ENCODE results near the gene TMOD1. TPM values are rescaled to one million over a fixed set of nuclear protein-coding genes. Genes with fewer than 3 reads are reported as not detected.

Gene TMOD1
- total and polyA plus RNA-seq, 4 donors = 9.2 to 20.0 (median 14.1) TPM

GRCh38 chr9:97501972-97502221 is 431 bp downstream of the TMOD1 start:
- Histone ChIP-seq H3K4me1 (ENCODE audit: control insufficient read depth in 4 of 4, insufficient read depth in 4 of 4, low read length in 3 of 4) (peaks cover 3 to 17% (median 12%) of the 10 kb centered on the region in 4 donors), H3K27ac (ENCODE audit: low read depth in 1 of 2, low read length in 2 of 2) (peak overlapping the region in 1 of 2 donors; percentile 51), H3K9me3 (ENCODE audit: control insufficient read depth in 4 of 4, low read length in 3 of 4) (no peaks in the 10 kb centered on the region), H3K9ac (ENCODE audit: low read depth in 1 of 2, low read length in 2 of 2) (peak overlapping the region in 1 of 2 donors; percentile 33), H3K27me3 (ENCODE audit: control insufficient read depth in 4 of 4, insufficient read depth in 4 of 4, low read length in 3 of 4) (no peaks in the 10 kb centered on the region), H3K36me3 (ENCODE audit: control insufficient read depth in 4 of 4, insufficient read depth in 3 of 4, low read depth in 1 of 4, low read length in 3 of 4) (no peaks in the 10 kb centered on the region), H3K4me3 (ENCODE audit: low read depth in 1 of 3, low read length in 3 of 3) (peak overlapping the region; percentile 66 to 91 (median 72))
- TF ChIP-seq SP1 (IDR thresholded peaks at IDR 0.05) = no peak
- TF ChIP-seq RXRA (IDR thresholded peaks at IDR 0.05) = no peak
- no peak for TF ChIP-seq FOXA2 (IDR thresholded peaks at IDR 0.05)
- TF ChIP-seq NR2F2 (IDR thresholded peaks at IDR 0.05) = no peak
- no peak for TF ChIP-seq YY1 (IDR thresholded peaks at IDR 0.05)
- TF ChIP-seq GABPA (IDR thresholded peaks at IDR 0.05 in 1 of 2, conservative IDR thresholded peaks at IDR 0.05 in 1 of 2) = no peak
- TF ChIP-seq REST (IDR thresholded peaks at IDR 0.05) = no peak
- TF ChIP-seq, protein P1, sequence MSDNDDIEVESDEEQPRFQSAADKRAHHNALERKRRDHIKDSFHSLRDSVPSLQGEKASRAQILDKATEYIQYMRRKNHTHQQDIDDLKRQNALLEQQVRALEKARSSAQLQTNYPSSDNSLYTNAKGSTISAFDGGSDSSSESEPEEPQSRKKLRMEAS (IDR thresholded peaks at IDR 0.05) = no peak
- TF ChIP-seq EGR1 (IDR thresholded peaks at IDR 0.05; ENCODE audit: low read depth in 2 of 2) = no peak
- no peak for TF ChIP-seq HNF4A (conservative IDR thresholded peaks at IDR 0.05)
- no peak for TF ChIP-seq RAD21 (IDR thresholded peaks at IDR 0.05)
- no peak for DNase-seq (ENCODE audit: low spot score)
- WGBS = 2% methylated on average over 30 of the region's 30 CpGs

DNA sequence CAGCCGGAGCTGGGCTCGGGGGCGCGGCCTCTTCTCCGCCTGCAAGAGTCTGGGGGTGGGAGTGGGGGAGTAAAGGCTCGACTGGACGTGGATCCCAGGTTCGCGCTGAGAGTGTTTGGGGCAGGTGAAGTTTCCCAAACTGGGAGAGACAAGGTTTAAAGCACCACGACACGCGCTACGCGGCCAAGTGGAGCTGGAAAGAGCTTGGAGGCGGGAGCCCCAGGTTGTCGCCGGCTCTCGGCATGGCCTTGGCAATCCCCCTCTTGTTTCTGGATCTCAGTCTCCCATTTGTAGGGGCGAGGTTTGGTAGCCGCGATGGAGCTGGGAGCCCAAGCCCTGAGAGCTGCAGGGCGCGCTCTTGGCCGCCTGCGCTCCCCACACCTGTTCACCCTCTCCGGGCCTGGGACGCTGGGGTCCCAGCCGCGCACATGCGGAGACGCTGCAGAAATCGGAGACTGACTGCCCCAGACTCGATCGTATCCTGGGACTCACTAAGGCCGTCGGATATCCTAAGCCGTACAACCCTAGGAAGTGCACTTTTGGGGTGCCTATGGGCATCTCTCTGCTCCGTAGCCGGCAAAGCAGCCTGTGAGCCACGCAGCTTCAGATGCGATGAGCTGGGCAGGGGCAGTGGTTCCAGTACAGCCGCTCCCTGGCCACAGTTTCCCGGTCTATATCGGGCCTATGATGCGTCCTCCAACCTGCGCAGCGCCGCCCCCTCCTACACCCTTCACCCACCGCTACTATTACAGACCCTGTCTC is 937 bp downstream of the TMOD1 start:
- no peaks in the 10 kb centered on the region for H3K36me3 ChIP-seq (ENCODE audit: control insufficient read depth in 4 of 4, insufficient read depth in 3 of 4, low read depth in 1 of 4, low read length in 3 of 4)
- no peak for TF ChIP-seq TAF1 (conservative IDR thresholded peaks at IDR 0.05)
- TF ChIP-seq NR2F2 (IDR thresholded peaks at IDR 0.05) = no peak
- TF ChIP-seq, protein P2, sequence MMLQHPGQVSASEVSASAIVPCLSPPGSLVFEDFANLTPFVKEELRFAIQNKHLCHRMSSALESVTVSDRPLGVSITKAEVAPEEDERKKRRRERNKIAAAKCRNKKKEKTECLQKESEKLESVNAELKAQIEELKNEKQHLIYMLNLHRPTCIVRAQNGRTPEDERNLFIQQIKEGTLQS (IDR thresholded peaks at IDR 0.05) = no peak
- peaks cover 3 to 17% (median 12%) of the 10 kb centered on the region in 4 donors for H3K4me1 ChIP-seq (ENCODE audit: control insufficient read depth in 4 of 4, insufficient read depth in 4 of 4, low read length in 3 of 4)
- 13% methylated on average over 49 of the region's 49 CpGs for WGBS
- peak overlapping the region; percentile 66 to 91 (median 72) for H3K4me3 ChIP-seq (ENCODE audit: low read depth in 1 of 3, low read length in 3 of 3)
- H3K27me3 ChIP-seq (ENCODE audit: control insufficient read depth in 4 of 4, insufficient read depth in 4 of 4, low read length in 3 of 4) = no peaks in the 10 kb centered on the region
- DNase-seq (ENCODE audit: low spot score) = peak; percentile 57
- peak overlapping the region in 1 of 2 donors; percentile 51 for H3K27ac ChIP-seq (ENCODE audit: low read depth in 1 of 2, low read length in 2 of 2)
- H3K9me3 ChIP-seq (ENCODE audit: control insufficient read depth in 4 of 4, low read length in 3 of 4) = no peaks in the 10 kb centered on the region
- H3K9ac ChIP-seq (ENCODE audit: low read depth in 1 of 2, low read length in 2 of 2) = peak overlapping the region in 1 of 2 donors; percentile 33
